ENCODE measurements around the gene ATOSB. TPM values are rescaled to one million over a fixed set of nuclear protein-coding genes. Genes with fewer than 3 reads are reported as not detected.
A peak's percentile ranks its signal among the peaks of the same experiment; 100 is the strongest.
"Not testable (repeated sequence)": the region's sequence is repeated elsewhere in the genome, so short reads cannot be mapped to it uniquely, and the experiment has no call there.

Gene ATOSB
- total RNA-seq, 4 donors from 2014 or later = 13.0 to 28.9 (median 24.2) TPM

DNA sequence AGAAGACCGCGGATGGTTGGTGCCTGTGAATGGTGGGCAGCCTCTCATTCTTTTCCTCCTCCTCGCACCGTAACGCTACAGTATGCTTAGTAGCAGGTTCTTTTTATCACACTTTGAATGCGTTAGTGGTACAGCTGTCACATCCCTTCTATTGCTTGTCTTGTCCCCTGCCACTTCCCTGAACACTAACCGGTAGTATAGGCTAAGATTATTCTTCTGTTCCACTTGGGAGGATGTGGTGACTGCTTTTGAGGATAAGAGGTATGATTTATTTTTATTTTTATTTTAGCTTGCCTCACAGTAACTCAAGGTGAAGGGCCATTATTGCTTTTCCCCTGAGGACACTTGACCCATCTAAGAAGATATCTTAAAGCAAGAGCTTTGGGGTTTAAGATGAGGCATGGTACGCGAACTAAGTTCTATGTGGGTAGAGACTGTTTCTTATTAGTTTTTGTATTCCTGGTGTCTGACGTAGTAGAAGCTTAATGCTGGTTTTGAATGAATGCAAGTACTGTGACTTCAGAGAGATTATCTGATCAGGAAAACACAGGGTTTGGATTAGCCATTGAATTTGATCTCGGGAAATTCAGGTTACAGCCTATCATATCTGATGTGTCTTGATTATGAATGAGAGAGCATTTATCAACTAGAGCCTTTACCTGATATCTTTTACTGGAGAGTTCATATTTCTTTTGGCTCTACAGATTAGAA, 47.1 kb upstream of the ATOSB start:
- peak overlapping the region; percentile 92 to 99 (median 96) for H3K27ac ChIP-seq
- H3K9me3 ChIP-seq = no peaks in the 10 kb centered on the region
- H3K36me3 ChIP-seq = no peaks in the 10 kb centered on the region
- DNase-seq (no peak), ATAC-seq (no peak)
- TF ChIP-seq, protein P1, sequence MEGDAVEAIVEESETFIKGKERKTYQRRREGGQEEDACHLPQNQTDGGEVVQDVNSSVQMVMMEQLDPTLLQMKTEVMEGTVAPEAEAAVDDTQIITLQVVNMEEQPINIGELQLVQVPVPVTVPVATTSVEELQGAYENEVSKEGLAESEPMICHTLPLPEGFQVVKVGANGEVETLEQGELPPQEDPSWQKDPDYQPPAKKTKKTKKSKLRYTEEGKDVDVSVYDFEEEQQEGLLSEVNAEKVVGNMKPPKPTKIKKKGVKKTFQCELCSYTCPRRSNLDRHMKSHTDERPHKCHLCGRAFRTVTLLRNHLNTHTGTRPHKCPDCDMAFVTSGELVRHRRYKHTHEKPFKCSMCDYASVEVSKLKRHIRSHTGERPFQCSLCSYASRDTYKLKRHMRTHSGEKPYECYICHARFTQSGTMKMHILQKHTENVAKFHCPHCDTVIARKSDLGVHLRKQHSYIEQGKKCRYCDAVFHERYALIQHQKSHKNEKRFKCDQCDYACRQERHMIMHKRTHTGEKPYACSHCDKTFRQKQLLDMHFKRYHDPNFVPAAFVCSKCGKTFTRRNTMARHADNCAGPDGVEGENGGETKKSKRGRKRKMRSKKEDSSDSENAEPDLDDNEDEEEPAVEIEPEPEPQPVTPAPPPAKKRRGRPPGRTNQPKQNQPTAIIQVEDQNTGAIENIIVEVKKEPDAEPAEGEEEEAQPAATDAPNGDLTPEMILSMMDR (IDR thresholded peaks at IDR 0.05 in 4 of 5, conservative IDR thresholded peaks at IDR 0.05 in 1 of 5) = no peak
- TF ChIP-seq POLR2A (IDR thresholded peaks at IDR 0.05) = no peak
- peak overlapping the region; percentile 77 to 93 (median 86) for H3K4me3 ChIP-seq
- peaks cover 23 to 35% of the 10 kb centered on the region in 2 donors for H3K4me1 ChIP-seq
- H3K27me3 ChIP-seq = no peaks in the 10 kb centered on the region
- intact Hi-C loops (cut with DNase I; ENCODE audit: low total_unique reads) (loop anchor here (1.0 to 5.0 kb wide), 3 partner anchors 46 to 215 kb away; no protein-coding TSS in a partner anchor), in situ Hi-C loops (cut with MboI; ENCODE audit: low sequenced_read_pairs in 4 of 4) (loop anchor here in 1 of 4 donors (5.0 kb wide), 1 partner anchor 45 kb away; the partner anchor contains the start of gene ATOSB)

DNA sequence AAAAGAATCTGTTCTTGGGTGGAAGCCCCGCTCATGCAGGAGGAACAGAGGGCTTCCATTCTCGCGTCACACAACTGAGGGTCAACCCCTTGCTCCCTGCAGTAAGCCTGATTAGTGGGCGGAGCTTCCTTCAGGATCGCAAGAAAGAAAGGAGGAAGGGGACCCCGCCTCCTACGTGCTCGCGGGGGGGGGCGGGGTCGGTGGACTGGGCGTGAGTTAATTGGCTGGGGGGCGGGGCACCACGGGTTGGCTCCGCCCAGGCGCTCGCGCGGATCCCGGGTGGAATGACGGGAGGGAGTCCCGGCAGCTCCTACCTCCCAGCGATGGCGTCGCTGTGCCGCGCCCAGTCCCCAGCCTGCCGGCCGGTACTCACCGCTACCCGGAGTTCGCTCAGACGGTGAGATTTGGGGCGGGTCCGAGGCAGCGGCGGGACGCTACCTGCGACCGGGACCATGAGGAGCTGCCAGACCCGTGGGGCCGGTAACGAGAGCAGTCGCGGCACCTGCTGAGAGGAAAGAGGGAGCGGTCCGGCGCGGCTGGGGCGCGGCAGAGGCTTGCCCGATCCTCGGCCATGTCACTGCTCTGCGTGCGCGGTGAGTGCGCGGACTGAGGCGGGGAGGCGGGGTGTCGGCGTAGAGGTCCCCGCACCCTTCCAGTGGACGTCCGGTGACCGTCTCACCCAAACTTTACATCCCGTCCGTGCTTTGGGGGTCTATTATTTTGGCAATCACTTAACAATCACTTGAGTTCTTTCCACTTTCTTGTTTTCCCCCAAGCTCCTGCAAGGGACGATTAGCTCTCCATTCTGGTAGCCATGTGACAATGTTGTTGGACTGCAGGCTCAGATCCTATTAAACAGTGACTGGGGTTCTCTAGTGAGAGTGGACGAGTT, 46.3 kb upstream of the ATOSB start, which contains the start of gene UNC13B:
UNC13B (plus strand) TSS at position 297 of the 892 bp plus-strand sequence; CDS start at position 572, 275 bp downstream.
- H3K27me3 ChIP-seq = no peaks in the 10 kb centered on the region

DNA sequence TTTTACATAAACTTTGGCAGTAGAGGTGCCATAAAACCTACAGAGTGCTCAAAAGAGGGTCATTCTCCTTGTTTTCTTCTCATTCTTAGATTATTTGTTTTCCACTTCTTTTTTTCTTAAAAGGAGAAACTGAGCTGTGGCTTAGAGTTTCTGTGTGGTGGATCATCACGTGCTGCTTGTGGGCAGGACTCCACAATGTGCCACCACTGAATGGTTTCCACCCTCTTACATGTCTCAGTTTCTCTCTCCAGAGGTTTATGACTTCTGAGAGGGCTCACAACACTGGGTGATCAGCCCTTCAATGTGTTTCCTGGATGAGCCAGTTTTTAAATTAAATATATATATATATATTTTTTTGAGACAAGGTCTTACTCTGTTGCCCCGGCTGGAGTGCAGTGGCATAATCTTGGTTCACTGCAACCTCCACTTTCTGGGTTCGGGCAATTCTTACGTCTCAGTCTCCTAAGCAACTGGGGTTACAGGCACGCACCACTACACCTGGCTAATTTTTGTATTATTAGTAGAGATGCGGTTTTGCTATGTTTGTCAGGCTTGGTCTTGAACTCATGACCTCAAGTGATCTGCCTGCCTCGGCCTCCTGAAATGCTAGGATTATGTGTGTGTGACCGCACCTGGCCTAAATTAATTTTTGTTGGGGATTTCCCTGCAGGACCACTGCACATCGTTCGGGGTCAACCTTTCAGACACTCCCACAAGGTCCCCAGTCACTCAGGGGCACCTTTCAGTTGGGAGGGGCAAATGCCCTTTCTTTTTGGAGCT, 43.0 kb upstream of the ATOSB start:
- in situ Hi-C loops (cut with MboI; ENCODE audit: low sequenced_read_pairs in 4 of 4) (loop anchor here in 1 of 4 donors (5.0 kb wide), 1 partner anchor 36 kb away; no protein-coding TSS in a partner anchor), intact Hi-C loops (cut with DNase I; ENCODE audit: low total_unique reads) (no loop called here)
- TF ChIP-seq, protein P1 (IDR thresholded peaks at IDR 0.05 in 4 of 5, conservative IDR thresholded peaks at IDR 0.05 in 1 of 5) = no peak
- TF ChIP-seq POLR2A (IDR thresholded peaks at IDR 0.05) = no peak
- no peaks in the 10 kb centered on the region for H3K36me3 ChIP-seq
- no peak for ATAC-seq
- H3K27me3 ChIP-seq = no peaks in the 10 kb centered on the region
- H3K27ac ChIP-seq = no peak overlapping the region
- H3K4me1 ChIP-seq = peaks cover 9 to 12% of the 10 kb centered on the region in 2 donors
- no peak overlapping the region for H3K4me3 ChIP-seq
- DNase-seq = no peak
- H3K9me3 ChIP-seq = no peaks in the 10 kb centered on the region

More for the DNA sequence above, 46.3 kb upstream of the ATOSB start, which contains the start of gene UNC13B:
- peak; percentile 76 to 91 for TF ChIP-seq POLR2A (IDR thresholded peaks at IDR 0.05)
- TF ChIP-seq, protein P1 (IDR thresholded peaks at IDR 0.05 in 4 of 5, conservative IDR thresholded peaks at IDR 0.05 in 1 of 5) = peak in 3 of 5 experiments; percentile 12 to 32 (median 31)
- H3K4me3 ChIP-seq = peak within 1 kb of the TSS; percentile 77 to 93 (median 86)
- in situ Hi-C loops (cut with MboI; ENCODE audit: low sequenced_read_pairs in 4 of 4) (loop anchor here in 1 of 4 donors (5.0 kb wide), 1 partner anchor 45 kb away; the partner anchor contains the start of gene ATOSB), intact Hi-C loops (cut with DNase I; ENCODE audit: low total_unique reads) (loop anchor here (1.0 to 5.0 kb wide), 4 partner anchors 46 to 215 kb away; no protein-coding TSS in a partner anchor)
- peak; percentile 91 to 93 for ATAC-seq
- DNase-seq = peak; percentile 94 to 96
- H3K9me3 ChIP-seq = no peaks in the 10 kb centered on the region
- H3K4me1 ChIP-seq = peaks cover 23 to 35% of the 10 kb centered on the region in 2 donors
- H3K27ac ChIP-seq = peak within 1 kb of the TSS; percentile 92 to 99 (median 96)
- no peaks in the 10 kb centered on the region for H3K36me3 ChIP-seq

DNA sequence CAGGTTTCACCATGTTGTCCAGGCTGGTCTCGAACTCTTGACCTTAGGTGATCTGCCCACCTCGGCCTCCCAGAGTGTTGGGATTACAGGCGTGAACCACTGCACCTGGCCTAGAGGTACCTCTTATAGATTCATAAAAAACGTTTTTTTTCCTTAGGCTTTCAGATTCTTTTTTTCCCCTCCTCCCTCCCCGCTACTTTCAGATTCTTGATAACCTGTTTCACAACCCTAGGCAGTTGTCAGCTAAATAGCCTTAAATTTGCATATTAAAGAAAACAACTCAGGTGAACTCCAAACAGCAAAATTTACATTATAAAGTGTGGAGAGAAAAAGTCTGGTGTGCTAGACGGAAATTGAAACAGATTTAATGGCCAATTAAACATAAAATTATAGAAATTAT, 42.2 kb upstream of the ATOSB start:
- H3K27me3 ChIP-seq; H3K36me3 ChIP-seq; ATAC-seq; H3K9me3 ChIP-seq; intact Hi-C loops (cut with DNase I; ENCODE audit: low total_unique reads); H3K4me3 ChIP-seq; H3K27ac ChIP-seq; H3K4me1 ChIP-seq; DNase-seq: not testable (repeated sequence)
- in situ Hi-C loops (cut with MboI; ENCODE audit: low sequenced_read_pairs in 4 of 4) = loop anchor here in 1 of 4 donors (5.0 kb wide), 1 partner anchor 36 kb away; no protein-coding TSS in a partner anchor

Data from gastrocnemius medialis (tissue), 4 donors.